ENCODE results near the gene TAOK3. TPM values are rescaled to one million over a fixed set of nuclear protein-coding genes. Genes with fewer than 3 reads are reported as not detected.
A peak's percentile ranks its signal among the peaks of the same experiment; 100 is the strongest.

TAOK3 gene
- polyA plus RNA-seq, 3 donors, result 27.1 to 32.7 (median 27.9) TPM

- DNase-seq, result no peak
Measured at GRCh38 chr12:118213452-118213851, 159.3 kb downstream of the TAOK3 start.

GRCh38 chr12:118212606-118213005 is 160.1 kb downstream of the TAOK3 start:
- DNase-seq, result no peak

GRCh38 chr12:118206107-118206412 is 166.6 kb downstream of the TAOK3 start:
- DNase-seq, result no peak

- DNase-seq, result no peak
Measured at GRCh38 chr12:118193958-118194357, 178.7 kb downstream of the TAOK3 start.

- no peak for DNase-seq
Measured at GRCh38 chr12:118193477-118193876, 179.2 kb downstream of the TAOK3 start.

- peak; percentile 17 for DNase-seq
Measured at GRCh38 chr12:118190266-118190665, 182.4 kb downstream of the TAOK3 start.

GRCh38 chr12:118189741-118190191 is 182.9 kb downstream of the TAOK3 start:
- peak; percentile 47 for DNase-seq

GRCh38 chr12:118188690-118189371 is 183.9 kb downstream of the TAOK3 start:
- DNase-seq, result peak; percentile 53

- no peak for DNase-seq
Measured at GRCh38 chr12:118187751-118188435, 184.8 kb downstream of the TAOK3 start.

GRCh38 chr12:118185602-118186397 is 186.9 kb downstream of the TAOK3 start:
- DNase-seq, result no peak

- DNase-seq, result no peak
Measured at GRCh38 chr12:118183711-118184110, 189.0 kb downstream of the TAOK3 start.

GRCh38 chr12:118183155-118183554 is 189.6 kb downstream of the TAOK3 start:
- DNase-seq, result no peak

GRCh38 chr12:118175823-118176447 is 196.8 kb downstream of the TAOK3 start:
- DNase-seq, result no peak

- no peak for DNase-seq
Measured at GRCh38 chr12:118166946-118167345, 205.8 kb downstream of the TAOK3 start.

- DNase-seq, result no peak
Measured at GRCh38 chr12:118164798-118165486, 207.8 kb downstream of the TAOK3 start.

GRCh38 chr12:118160536-118160935 is 212.2 kb downstream of the TAOK3 start:
- no peak for DNase-seq

- no peak for DNase-seq
Measured at GRCh38 chr12:118151755-118152154, 221.0 kb downstream of the TAOK3 start.

- DNase-seq, result no peak
Measured at GRCh38 chr12:118150625-118151024, 222.1 kb downstream of the TAOK3 start.

- no peak for DNase-seq
Measured at GRCh38 chr12:118148287-118148686, 224.4 kb downstream of the TAOK3 start.

GRCh38 chr12:118145798-118146156 is 226.9 kb downstream of the TAOK3 start:
- no peak for DNase-seq

GRCh38 chr12:118145113-118145797 is 227.5 kb downstream of the TAOK3 start:
- no peak for DNase-seq

Data from renal pelvis (tissue), 4 donors.